T-cell (primary cell): ENCODE data around the gene ANKRD28. TPM values are rescaled to one million over a fixed set of nuclear protein-coding genes. Genes with fewer than 3 reads are reported as not detected.
A peak's percentile ranks its signal among the peaks of the same experiment; 100 is the strongest.

Experiments used
- ATAC-seq, 4 experiments: fragments of 200-7000 bp in 3 of 4; fragments of 150-1000 bp in 1 of 4; cut with Tn5 transposase; replicated peaks in 1 of 4; 1 replicate in 3 of 4; 2 replicates in 1 of 4; pipeline ENCODE4 v1.10.0; 2021; ENCODE audit warnings: moderate library complexity in 3 of 4, mild to moderate bottlenecking in 2 of 4, moderate number of reproducible peaks in 1 of 4
- CTCF ChIA-PET, 2 donors: fragments of 300-600 bp; sonication (Branson Sonifier 250); formaldehyde crosslinking; loops; one replicate each; lab custom pipeline; 2022; ENCODE audit warnings: antibody characterized with exemption in 2 of 2; lab: Charles Lee
- POLR2A ChIA-PET, 2 donors: fragments of 300-600 bp; sonication (Branson Sonifier 250); formaldehyde crosslinking; loops; one replicate each; lab custom pipeline; 2022; ENCODE audit warnings: antibody characterized with exemption in 2 of 2; lab: Charles Lee
- DNase-seq, 35 experiments: peaks; one replicate each; pipeline versions ENCODE4 v3.0.0 to v3.0.0-alpha.2; 2013 to 2023
- H3K27ac ChIP-seq: one replicate; pipeline ENCODE4 v1.5.1; 2013; ENCODE audit warnings: low read length
- H3K27me3 ChIP-seq, 2 experiments: replicated peaks in 1 of 2; 1 replicate in 1 of 2; 2 replicates in 1 of 2; pipeline versions ENCODE4 v1.6.1 to v1.7.0; 2013; ENCODE audit warnings: low read length in 1 of 2, mixed read lengths in 1 of 2; ENCODE audit not compliant: control insufficient read depth in 2 of 2, insufficient read depth in 2 of 2; ENCODE audit errors: extremely low read depth in 1 of 2
- H3K36me3 ChIP-seq, 2 donors: 1 replicate in 1 of 2; 2 replicates in 1 of 2; pipeline versions ENCODE4 v1.6.1 to v1.7.0; 2013; ENCODE audit warnings: low read length in 1 of 2; ENCODE audit not compliant: control insufficient read depth in 2 of 2, insufficient read depth in 1 of 2; ENCODE audit errors: extremely low read depth in 1 of 2
- H3K4me1 ChIP-seq, 2 experiments: 1 replicate in 1 of 2; 2 replicates in 1 of 2; pipeline versions ENCODE4 v1.6.1 to v1.7.0; 2013; ENCODE audit warnings: low read length in 2 of 2, mixed read lengths in 1 of 2; ENCODE audit not compliant: insufficient read depth in 2 of 2, control insufficient read depth in 1 of 2; ENCODE audit errors: extremely low read depth in 1 of 2
- H3K4me3 ChIP-seq, 2 donors: 1 replicate in 1 of 2; 2 replicates in 1 of 2; pipeline versions ENCODE4 v1.5.1 to v1.7.0; 2013; ENCODE audit warnings: mild to moderate bottlenecking in 2 of 2, low read length in 1 of 2, moderate library complexity in 1 of 2; ENCODE audit not compliant: control insufficient read depth in 1 of 2; ENCODE audit errors: extremely low read depth in 1 of 2
- H3K9me3 ChIP-seq: 2 replicates; pipeline ENCODE4 v1.7.0; 2013
- H3K27ac Mint-ChIP-seq, 2 donors: one replicate each; pipeline ENCODE4 v1.8.0; 2020 to 2021; ENCODE audit warnings: mild to moderate bottlenecking in 2 of 2, mixed read lengths in 2 of 2
- H3K27me3 Mint-ChIP-seq, 2 donors: one replicate each; pipeline ENCODE4 v1.8.0; 2021 to 2022; ENCODE audit warnings: mixed read lengths in 2 of 2
- H3K36me3 Mint-ChIP-seq: one replicate; pipeline ENCODE4 v1.8.0; 2021; ENCODE audit warnings: mixed read lengths
- H3K4me1 Mint-ChIP-seq, 3 donors: one replicate each; pipeline ENCODE4 v1.8.0; 2020 to 2022; ENCODE audit warnings: mixed read lengths in 3 of 3, mild to moderate bottlenecking in 1 of 3
- H3K4me3 Mint-ChIP-seq, 3 donors: one replicate each; pipeline ENCODE4 v1.8.0; 2020 to 2022; ENCODE audit warnings: mild to moderate bottlenecking in 3 of 3, mixed read lengths in 3 of 3, moderate library complexity in 3 of 3
- H3K9me3 Mint-ChIP-seq, 3 donors: one replicate each; pipeline ENCODE4 v1.8.0; 2020 to 2022; ENCODE audit warnings: mixed read lengths in 3 of 3
- WGBS: methylation state at CpG from one replicate; pipeline ENCODE4 v1.1.5; 2013; ENCODE audit warnings: missing lambda C conversion rate; ENCODE audit not compliant: insufficient coverage; 5-methylcytosine and 5-hydroxymethylcytosine counted together
- total RNA-seq, 35 experiments: library from RNA in 6 of 35; stranded (reverse) in 6 of 35; fragments of 120-200 nt in 1 of 35; gene quantifications; one replicate each; pipeline versions ENCODE4 v1.2.1 to v1.2.4 and lab custom pipeline; 2013 to 2026

The ANKRD28 gene
- total RNA-seq, 5 donors from 2014 or later (not counting 1 experiment from before 2014, with no cell fraction given): 30.1 to 67.6 (median 39.0) TPM

- POLR2A ChIA-PET: interaction anchor here in 1 of 2 donors (0.6 to 0.7 kb wide), 2 partner anchors 24 to 838 kb away, joined by 7 read pairs; no protein-coding TSS in a partner anchor
- ATAC-seq: no peak
- H3K27ac ChIP-seq: no peak overlapping the region
- no peaks in the 10 kb centered on the region for H3K27me3 ChIP-seq
- no peaks in the 10 kb centered on the region for H3K9me3 ChIP-seq
- peaks cover 59% of the 10 kb centered on the region for H3K36me3 Mint-ChIP-seq
- DNase-seq: no peak
- 100% methylated on average over 2 of the region's 5 CpGs for WGBS
- no peaks in the 10 kb centered on the region for H3K9me3 Mint-ChIP-seq
- no peak overlapping the region for H3K4me3 Mint-ChIP-seq
- H3K4me1 Mint-ChIP-seq: peaks cover 0 to 6% (median 2%) of the 10 kb centered on the region in 3 donors
- peaks cover 6 to 46% of the 10 kb centered on the region in 2 donors for H3K36me3 ChIP-seq
- CTCF ChIA-PET: interaction anchor here in 1 of 2 donors (0.7 kb wide), 1 partner anchor 495 kb away, joined by 9 read pairs; no protein-coding TSS in a partner anchor
- no peak overlapping the region for H3K4me3 ChIP-seq
- H3K27ac Mint-ChIP-seq: no peak overlapping the region
- H3K4me1 ChIP-seq: no peaks in the 10 kb centered on the region
- H3K27me3 Mint-ChIP-seq: no peaks in the 10 kb centered on the region
Measured at GRCh38 chr3:15690748-15691147, 107.0 kb downstream of the ANKRD28 start.

GRCh38 chr3:15690230-15690629, 107.5 kb downstream of the ANKRD28 start:
- Histone ChIP-seq H3K4me1 (no peaks in the 10 kb centered on the region), H3K4me3 (no peak overlapping the region), H3K9me3 (no peaks in the 10 kb centered on the region), H3K27me3 (no peaks in the 10 kb centered on the region), H3K36me3 (peaks cover 6 to 43% of the 10 kb centered on the region in 2 donors), H3K27ac (no peak overlapping the region)
- Mint-ChIP-seq H3K27me3 (no peaks in the 10 kb centered on the region), H3K4me3 (no peak overlapping the region), H3K36me3 (peaks cover 59% of the 10 kb centered on the region), H3K9me3 (no peaks in the 10 kb centered on the region), H3K4me1 (peaks cover 0 to 8% (median 3%) of the 10 kb centered on the region in 3 donors), H3K27ac (no peak overlapping the region)
- POLR2A ChIA-PET: interaction anchor here in 1 of 2 donors (0.7 kb wide), 1 partner anchor 24 kb away, joined by 7 read pairs; no protein-coding TSS in a partner anchor
- no CpG with 5 or more reads among the region's 4 CpGs for WGBS
- DNase-seq: no peak
- CTCF ChIA-PET: no interaction called here
- no peak for ATAC-seq

GRCh38 chr3:15685927-15686326, 111.9 kb downstream of the ANKRD28 start:
- H3K27me3 ChIP-seq: no peaks in the 10 kb centered on the region
- peaks cover 0 to 2% of the 10 kb centered on the region in 2 experiments for H3K4me1 ChIP-seq
- no peak overlapping the region for H3K4me3 ChIP-seq
- H3K27ac ChIP-seq: no peak overlapping the region
- H3K36me3 Mint-ChIP-seq: peaks cover 50% of the 10 kb centered on the region
- H3K4me3 Mint-ChIP-seq: no peak overlapping the region
- peak in 4 of 35 experiments; percentile 1 to 17 (median 8) for DNase-seq
- ChIA-PET POLR2A (no interaction called here), CTCF (no interaction called here)
- H3K9me3 Mint-ChIP-seq: no peaks in the 10 kb centered on the region
- 60% methylated on average over 5 of the region's 7 CpGs for WGBS
- H3K27me3 Mint-ChIP-seq: no peaks in the 10 kb centered on the region
- peaks cover 0 to 10% (median 8%) of the 10 kb centered on the region in 3 donors for H3K4me1 Mint-ChIP-seq
- no peak overlapping the region for H3K27ac Mint-ChIP-seq
- H3K36me3 ChIP-seq: peaks cover 11 to 38% of the 10 kb centered on the region in 2 donors
- H3K9me3 ChIP-seq: no peaks in the 10 kb centered on the region
- ATAC-seq: peak; percentile 42 to 73 (median 61)

- no peaks in the 10 kb centered on the region for H3K27me3 ChIP-seq
- no peak for DNase-seq
- no peak overlapping the region for H3K4me3 ChIP-seq
- ATAC-seq: no peak
- Mint-ChIP-seq H3K4me3 (no peak overlapping the region), H3K9me3 (no peaks in the 10 kb centered on the region), H3K4me1 (peaks cover 0 to 10% (median 8%) of the 10 kb centered on the region in 3 donors), H3K36me3 (peaks cover 42% of the 10 kb centered on the region), H3K27ac (no peak overlapping the region), H3K27me3 (no peaks in the 10 kb centered on the region)
- H3K4me1 ChIP-seq: peaks cover 0 to 2% of the 10 kb centered on the region in 2 experiments
- no peak overlapping the region for H3K27ac ChIP-seq
- H3K36me3 ChIP-seq: peaks cover 6 to 32% of the 10 kb centered on the region in 2 donors
- whole genome bisulfite sequencing: no CpG with 5 or more reads among the region's 1 CpG
- POLR2A ChIA-PET: interaction anchor here in 1 of 2 donors (0.7 kb wide), 1 partner anchor 1744 kb away, joined by 4 read pairs; no protein-coding TSS in a partner anchor
- CTCF ChIA-PET: interaction anchor here (0.5 to 0.6 kb wide), 3 partner anchors 76 to 324 kb away, joined by 3 to 6 read pairs (median 3); no protein-coding TSS in a partner anchor
- H3K9me3 ChIP-seq: no peaks in the 10 kb centered on the region
Measured at GRCh38 chr3:15683253-15683652, 114.5 kb downstream of the ANKRD28 start.

GRCh38 chr3:15682561-15683185, 115.1 kb downstream of the ANKRD28 start:
- no peak overlapping the region for H3K4me3 ChIP-seq
- H3K9me3 ChIP-seq: no peaks in the 10 kb centered on the region
- no peak overlapping the region for H3K4me3 Mint-ChIP-seq
- no peaks in the 10 kb centered on the region for H3K27me3 Mint-ChIP-seq
- DNase-seq (no peak), ATAC-seq (no peak)
- 80% methylated on average over 1 of the region's 3 CpGs for WGBS
- H3K27ac Mint-ChIP-seq: no peak overlapping the region
- peaks cover 44% of the 10 kb centered on the region for H3K36me3 Mint-ChIP-seq
- no peaks in the 10 kb centered on the region for H3K9me3 Mint-ChIP-seq
- no peak overlapping the region for H3K27ac ChIP-seq
- ChIA-PET CTCF (interaction anchor here in 1 of 2 donors (0.6 kb wide), 2 partner anchors 76 to 146 kb away, joined by 3 to 6 read pairs; no protein-coding TSS in a partner anchor), POLR2A (interaction anchor here in 1 of 2 donors (0.6 to 0.7 kb wide), 2 partner anchors 25 to 114 kb away, joined by 3 to 6 read pairs; no protein-coding TSS in a partner anchor)
- H3K4me1 Mint-ChIP-seq: peaks cover 0 to 10% (median 8%) of the 10 kb centered on the region in 3 donors
- H3K36me3 ChIP-seq: peaks cover 6 to 36% of the 10 kb centered on the region in 2 donors
- H3K27me3 ChIP-seq: no peaks in the 10 kb centered on the region
- H3K4me1 ChIP-seq: peaks cover 0 to 2% of the 10 kb centered on the region in 2 experiments

- no peak for ATAC-seq
Measured at GRCh38 chr3:15681668-15682067, 116.1 kb downstream of the ANKRD28 start.

More at GRCh38 chr3:15681668-15682067, 116.1 kb downstream of the ANKRD28 start:
- H3K4me1 Mint-ChIP-seq: peaks cover 0 to 10% (median 8%) of the 10 kb centered on the region in 3 donors
- no peak overlapping the region for H3K27ac Mint-ChIP-seq
- ChIA-PET POLR2A (no interaction called here), CTCF (interaction anchor here in 1 of 2 donors (0.6 kb wide), 1 partner anchor 10 kb away, joined by 9 read pairs; no protein-coding TSS in a partner anchor)
- Histone ChIP-seq H3K36me3 (peaks cover 6 to 40% of the 10 kb centered on the region in 2 donors), H3K27ac (no peak overlapping the region), H3K4me1 (peaks cover 0 to 2% of the 10 kb centered on the region in 2 experiments), H3K9me3 (no peaks in the 10 kb centered on the region), H3K27me3 (no peaks in the 10 kb centered on the region), H3K4me3 (no peak overlapping the region)
- no peak overlapping the region for H3K4me3 Mint-ChIP-seq
- no peaks in the 10 kb centered on the region for H3K27me3 Mint-ChIP-seq
- WGBS: no CpG with 5 or more reads among the region's 2 CpGs
- H3K9me3 Mint-ChIP-seq: no peaks in the 10 kb centered on the region
- peaks cover 50% of the 10 kb centered on the region for H3K36me3 Mint-ChIP-seq
- peak in 1 of 35 experiments; percentile 13 for DNase-seq
